ENCODE data around the gene TFAP2E. TPM values are rescaled to one million over a fixed set of nuclear protein-coding genes. Genes with fewer than 3 reads are reported as not detected.

TFAP2E gene
- polyA plus RNA-seq, 1 donor from 2014 or later: 7.0 TPM

DNA sequence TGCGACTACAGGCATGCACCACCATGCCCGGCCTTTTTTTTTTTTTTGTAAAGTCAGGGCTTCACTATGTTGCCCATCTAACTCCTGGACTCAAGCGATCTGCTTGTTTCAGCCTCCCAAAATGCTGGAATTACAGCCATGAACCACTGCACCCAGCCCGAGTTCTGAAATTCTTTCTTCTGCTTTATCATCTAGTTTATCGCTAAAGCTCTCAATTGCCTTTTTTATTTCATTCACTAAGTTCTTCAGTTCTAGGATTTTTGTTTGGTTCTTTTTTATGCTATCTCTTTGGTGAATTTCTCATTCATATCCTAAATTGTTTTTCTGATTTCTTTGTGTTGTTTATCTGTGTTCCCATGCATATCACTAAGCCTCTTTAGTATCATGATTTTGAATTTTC, 42.9 kb upstream of the TFAP2E start:
- H3F3A ChIP-seq (ENCODE audit: insufficient read depth, low read length, poor library complexity, severe bottlenecking): no peaks in the 10 kb centered on the region
- H3K36me3 ChIP-seq (ENCODE audit: insufficient read depth, low read length): peaks cover 7% of the 10 kb centered on the region
- no peaks in the 10 kb centered on the region for H3K79me2 ChIP-seq (replicated peaks; ENCODE audit: insufficient read depth, low read length)
- TF ChIP-seq POLR2AphosphoS5 (IDR thresholded peaks at IDR 0.05) (no peak), EP300 (conservative IDR thresholded peaks at IDR 0.05; ENCODE audit: poor library complexity, severe bottlenecking) (no peak), MXI1 (conservative IDR thresholded peaks at IDR 0.05; ENCODE audit: poor library complexity, severe bottlenecking) (no peak), RAD21 (conservative IDR thresholded peaks at IDR 0.05) (no peak), SMC3 (conservative IDR thresholded peaks at IDR 0.05; ENCODE audit: poor library complexity) (no peak), TAF1 (IDR thresholded peaks at IDR 0.05; ENCODE audit: low read depth) (no peak), EZH2 (IDR thresholded peaks at IDR 0.05; ENCODE audit: borderline replicate concordance, insufficient read depth, low read length, poor library complexity, severe bottlenecking) (no peak)
- TF ChIP-seq, protein P1, sequence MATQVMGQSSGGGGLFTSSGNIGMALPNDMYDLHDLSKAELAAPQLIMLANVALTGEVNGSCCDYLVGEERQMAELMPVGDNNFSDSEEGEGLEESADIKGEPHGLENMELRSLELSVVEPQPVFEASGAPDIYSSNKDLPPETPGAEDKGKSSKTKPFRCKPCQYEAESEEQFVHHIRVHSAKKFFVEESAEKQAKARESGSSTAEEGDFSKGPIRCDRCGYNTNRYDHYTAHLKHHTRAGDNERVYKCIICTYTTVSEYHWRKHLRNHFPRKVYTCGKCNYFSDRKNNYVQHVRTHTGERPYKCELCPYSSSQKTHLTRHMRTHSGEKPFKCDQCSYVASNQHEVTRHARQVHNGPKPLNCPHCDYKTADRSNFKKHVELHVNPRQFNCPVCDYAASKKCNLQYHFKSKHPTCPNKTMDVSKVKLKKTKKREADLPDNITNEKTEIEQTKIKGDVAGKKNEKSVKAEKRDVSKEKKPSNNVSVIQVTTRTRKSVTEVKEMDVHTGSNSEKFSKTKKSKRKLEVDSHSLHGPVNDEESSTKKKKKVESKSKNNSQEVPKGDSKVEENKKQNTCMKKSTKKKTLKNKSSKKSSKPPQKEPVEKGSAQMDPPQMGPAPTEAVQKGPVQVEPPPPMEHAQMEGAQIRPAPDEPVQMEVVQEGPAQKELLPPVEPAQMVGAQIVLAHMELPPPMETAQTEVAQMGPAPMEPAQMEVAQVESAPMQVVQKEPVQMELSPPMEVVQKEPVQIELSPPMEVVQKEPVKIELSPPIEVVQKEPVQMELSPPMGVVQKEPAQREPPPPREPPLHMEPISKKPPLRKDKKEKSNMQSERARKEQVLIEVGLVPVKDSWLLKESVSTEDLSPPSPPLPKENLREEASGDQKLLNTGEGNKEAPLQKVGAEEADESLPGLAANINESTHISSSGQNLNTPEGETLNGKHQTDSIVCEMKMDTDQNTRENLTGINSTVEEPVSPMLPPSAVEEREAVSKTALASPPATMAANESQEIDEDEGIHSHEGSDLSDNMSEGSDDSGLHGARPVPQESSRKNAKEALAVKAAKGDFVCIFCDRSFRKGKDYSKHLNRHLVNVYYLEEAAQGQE (IDR thresholded peaks at IDR 0.05; ENCODE audit: borderline replicate concordance): no peak
- TF ChIP-seq, protein P2, sequence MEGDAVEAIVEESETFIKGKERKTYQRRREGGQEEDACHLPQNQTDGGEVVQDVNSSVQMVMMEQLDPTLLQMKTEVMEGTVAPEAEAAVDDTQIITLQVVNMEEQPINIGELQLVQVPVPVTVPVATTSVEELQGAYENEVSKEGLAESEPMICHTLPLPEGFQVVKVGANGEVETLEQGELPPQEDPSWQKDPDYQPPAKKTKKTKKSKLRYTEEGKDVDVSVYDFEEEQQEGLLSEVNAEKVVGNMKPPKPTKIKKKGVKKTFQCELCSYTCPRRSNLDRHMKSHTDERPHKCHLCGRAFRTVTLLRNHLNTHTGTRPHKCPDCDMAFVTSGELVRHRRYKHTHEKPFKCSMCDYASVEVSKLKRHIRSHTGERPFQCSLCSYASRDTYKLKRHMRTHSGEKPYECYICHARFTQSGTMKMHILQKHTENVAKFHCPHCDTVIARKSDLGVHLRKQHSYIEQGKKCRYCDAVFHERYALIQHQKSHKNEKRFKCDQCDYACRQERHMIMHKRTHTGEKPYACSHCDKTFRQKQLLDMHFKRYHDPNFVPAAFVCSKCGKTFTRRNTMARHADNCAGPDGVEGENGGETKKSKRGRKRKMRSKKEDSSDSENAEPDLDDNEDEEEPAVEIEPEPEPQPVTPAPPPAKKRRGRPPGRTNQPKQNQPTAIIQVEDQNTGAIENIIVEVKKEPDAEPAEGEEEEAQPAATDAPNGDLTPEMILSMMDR (IDR thresholded peaks at IDR 0.05; ENCODE audit: poor library complexity, severe bottlenecking): no peak
- no peak overlapping the region for H3K4me2 ChIP-seq (ENCODE audit: low read length)
- H3K9ac ChIP-seq (ENCODE audit: low read length): no peak overlapping the region
- no peak overlapping the region for H3K4me3 ChIP-seq (ENCODE audit: low read length)
- no peak overlapping the region for H3K27ac ChIP-seq (ENCODE audit: low read length)
- H3K27me3 ChIP-seq (ENCODE audit: insufficient read depth, low read depth, low read length): no peaks in the 10 kb centered on the region
- peaks cover 10% of the 10 kb centered on the region for H3K9me3 ChIP-seq (ENCODE audit: low read length)
- H4K20me1 ChIP-seq (ENCODE audit: insufficient read depth): no peaks in the 10 kb centered on the region
- H3K9me2 ChIP-seq (ENCODE audit: insufficient read depth, low read length): no peaks in the 10 kb centered on the region
- no peak overlapping the region for H2AFZ ChIP-seq (ENCODE audit: low read depth, low read length)

DNA sequence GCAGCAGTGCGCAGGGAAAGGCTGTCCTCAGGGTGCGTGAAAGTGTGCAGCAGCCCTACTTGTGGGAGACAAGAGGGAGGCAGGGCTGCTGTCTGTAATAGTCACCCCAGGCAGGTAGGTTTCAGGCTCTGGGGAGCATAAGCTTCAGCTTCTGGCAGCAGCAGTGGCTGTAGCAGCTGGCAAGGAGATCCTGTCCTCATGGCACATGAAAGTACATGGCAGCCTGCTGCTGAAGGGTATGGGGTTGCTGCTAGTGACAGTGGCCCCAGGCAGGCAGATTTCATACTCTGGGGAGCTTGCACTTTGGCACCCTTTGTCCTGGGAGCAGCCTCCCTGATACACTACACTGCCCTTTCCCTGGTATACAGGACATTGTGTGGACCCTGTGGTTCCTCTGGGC, 42.2 kb upstream of the TFAP2E start:
- no peak overlapping the region for H2AFZ ChIP-seq (ENCODE audit: low read depth, low read length)
- H3K4me2 ChIP-seq (ENCODE audit: low read length): no peak overlapping the region
- H3K9me2 ChIP-seq (ENCODE audit: insufficient read depth, low read length): no peaks in the 10 kb centered on the region
- H3K9ac ChIP-seq (ENCODE audit: low read length): no peak overlapping the region
- H3F3A ChIP-seq (ENCODE audit: insufficient read depth, low read length, poor library complexity, severe bottlenecking): no peaks in the 10 kb centered on the region
- peaks cover 10% of the 10 kb centered on the region for H3K9me3 ChIP-seq (ENCODE audit: low read length)
- H3K4me3 ChIP-seq (ENCODE audit: low read length): no peak overlapping the region
- TF ChIP-seq MXI1 (conservative IDR thresholded peaks at IDR 0.05; ENCODE audit: poor library complexity, severe bottlenecking) (no peak), EP300 (conservative IDR thresholded peaks at IDR 0.05; ENCODE audit: poor library complexity, severe bottlenecking) (no peak), POLR2AphosphoS5 (IDR thresholded peaks at IDR 0.05) (no peak), SMC3 (conservative IDR thresholded peaks at IDR 0.05; ENCODE audit: poor library complexity) (no peak), RAD21 (conservative IDR thresholded peaks at IDR 0.05) (no peak), EZH2 (IDR thresholded peaks at IDR 0.05; ENCODE audit: borderline replicate concordance, insufficient read depth, low read length, poor library complexity, severe bottlenecking) (no peak), TAF1 (IDR thresholded peaks at IDR 0.05; ENCODE audit: low read depth) (no peak)
- TF ChIP-seq, protein P1 (IDR thresholded peaks at IDR 0.05; ENCODE audit: borderline replicate concordance): no peak
- TF ChIP-seq, protein P2 (IDR thresholded peaks at IDR 0.05; ENCODE audit: poor library complexity, severe bottlenecking): no peak
- no peaks in the 10 kb centered on the region for H3K79me2 ChIP-seq (replicated peaks; ENCODE audit: insufficient read depth, low read length)
- H3K27me3 ChIP-seq (ENCODE audit: insufficient read depth, low read depth, low read length): no peaks in the 10 kb centered on the region
- H4K20me1 ChIP-seq (ENCODE audit: insufficient read depth): no peaks in the 10 kb centered on the region
- no peak overlapping the region for H3K27ac ChIP-seq (ENCODE audit: low read length)
- peaks cover 7% of the 10 kb centered on the region for H3K36me3 ChIP-seq (ENCODE audit: insufficient read depth, low read length)
